Measurements from ENCODE around the gene PPBP.

PPBP gene

GRCh38 chr4:73947239-73947985 lies 40.6 kb downstream of the PPBP start:
- DNase-seq: no peak

- DNase-seq: no peak
These were observed 42.1 kb downstream of the PPBP start for GRCh38 chr4:73945674-73946449.

- no peak for DNase-seq
These were observed 42.9 kb downstream of the PPBP start for GRCh38 chr4:73945140-73945539.

GRCh38 chr4:73944061-73944875 lies 43.7 kb downstream of the PPBP start:
- DNase-seq: no peak

DNA sequence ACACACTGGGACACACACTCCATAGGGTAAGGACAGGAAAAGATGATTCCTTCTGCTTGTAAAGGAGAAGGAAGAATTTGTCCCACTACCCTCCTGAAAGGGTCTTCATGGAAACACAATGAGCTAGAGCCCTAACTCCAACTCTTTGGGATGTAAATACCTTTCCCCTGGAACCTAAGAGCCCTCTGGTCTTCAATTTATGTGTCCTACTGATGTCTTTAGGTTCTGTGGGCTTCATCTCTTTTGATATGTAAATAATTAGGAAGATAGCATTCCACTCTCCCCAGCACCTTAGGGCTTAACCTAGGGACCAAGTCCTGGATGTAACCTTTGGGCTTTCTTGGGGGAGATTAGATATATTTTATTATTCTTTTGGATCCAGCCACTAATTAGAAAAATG lies 44.4 kb downstream of the PPBP start:
- no peak for DNase-seq

DNA sequence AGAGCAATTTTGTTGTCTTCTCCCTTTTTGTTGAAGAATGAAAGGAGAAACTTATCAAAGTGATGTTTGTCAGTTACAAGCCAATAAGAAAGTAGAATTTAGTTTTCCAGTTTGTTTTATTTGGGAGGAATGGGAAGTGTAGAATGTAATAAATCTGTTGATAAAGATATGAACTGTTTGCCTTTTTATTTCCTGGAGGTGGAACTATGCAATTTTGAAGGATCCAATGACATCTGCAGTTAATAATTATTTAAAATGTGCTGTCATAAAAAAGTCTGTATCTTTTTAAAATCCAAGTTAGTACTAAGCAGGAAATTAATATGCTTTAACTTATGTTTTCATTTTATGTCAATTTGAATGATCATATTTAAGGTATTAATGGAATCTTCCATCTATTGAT lies 51.0 kb downstream of the PPBP start:
- DNase-seq: no peak
